H9 (cell line): Measurements from ENCODE around the gene ABCC4. TPM values are rescaled to one million over a fixed set of nuclear protein-coding genes. Genes with fewer than 3 reads are reported as not detected.

ENCODE experiments used
- DNase-seq: peaks from one replicate; pipeline ENCODE4 v3.0.0-alpha.2; 2017
- H2AFZ ChIP-seq: one replicate; pipeline ENCODE4 v1.6.1; 2013; ENCODE audit warnings: mild to moderate bottlenecking, low read length, control low read depth, moderate library complexity
- H2AK5ac ChIP-seq: 2 replicates; pipeline ENCODE4 v1.6.1; 2013; ENCODE audit warnings: low read length, control low read depth, mixed read lengths; ENCODE audit not compliant: insufficient read length
- H2BK120ac ChIP-seq: one replicate; pipeline ENCODE4 v1.6.1; 2013; ENCODE audit warnings: low read depth, mild to moderate bottlenecking, low read length, control low read depth, inconsistent platforms; ENCODE audit not compliant: poor library complexity, severe bottlenecking
- H2BK12ac ChIP-seq: 2 replicates; pipeline ENCODE4 v1.6.1; 2013; ENCODE audit warnings: low read length, control low read depth, mixed read lengths, low read depth; ENCODE audit not compliant: insufficient read length
- H2BK15ac ChIP-seq: 2 replicates; pipeline ENCODE4 v1.6.1; 2013; ENCODE audit warnings: low read depth, low read length, control low read depth
- H2BK20ac ChIP-seq: one replicate; pipeline ENCODE4 v1.6.1; 2013; ENCODE audit warnings: low read depth, mild to moderate bottlenecking, low read length, control low read depth, inconsistent platforms; ENCODE audit not compliant: poor library complexity, severe bottlenecking
- H2BK5ac ChIP-seq: 2 replicates; pipeline ENCODE4 v1.6.1; 2013; ENCODE audit warnings: low read length, control low read depth, mixed read lengths; ENCODE audit not compliant: insufficient read length
- H3K14ac ChIP-seq: 2 replicates; pipeline ENCODE4 v1.6.1; 2013; ENCODE audit warnings: low read length, control low read depth; ENCODE audit not compliant: insufficient read depth
- H3K18ac ChIP-seq: 2 replicates; pipeline ENCODE4 v1.6.1; 2013; ENCODE audit warnings: low read depth, mild to moderate bottlenecking, mixed read lengths, low read length, control low read depth; ENCODE audit not compliant: insufficient read length
- H3K23ac ChIP-seq: 2 replicates; pipeline ENCODE4 v1.6.1; 2013; ENCODE audit warnings: low read length, control low read depth, mixed read lengths, low read depth; ENCODE audit not compliant: insufficient read length
- H3K23me2 ChIP-seq: 2 replicates; pipeline ENCODE4 v1.6.1; 2013; ENCODE audit warnings: low read depth, mild to moderate bottlenecking, mixed read lengths, low read length, control low read depth; ENCODE audit not compliant: insufficient read length, poor library complexity, severe bottlenecking
- H3K27ac ChIP-seq: 2 replicates; pipeline ENCODE4 v1.5.1; 2013; ENCODE audit warnings: low read length, control low read depth, mixed read lengths, low read depth; ENCODE audit not compliant: insufficient read length
- H3K27me3 ChIP-seq: 2 replicates; pipeline ENCODE4 v1.6.1; 2013; ENCODE audit warnings: low read length, control low read depth, inconsistent platforms; ENCODE audit not compliant: insufficient read depth
- H3K4ac ChIP-seq: 2 replicates; pipeline ENCODE4 v1.6.1; 2013; ENCODE audit warnings: low read depth, mild to moderate bottlenecking, control low read depth, inconsistent platforms, low read length, moderate library complexity
- H3K4me1 ChIP-seq: 2 replicates; pipeline ENCODE4 v1.6.1; 2013; ENCODE audit warnings: low read length, control low read depth, inconsistent platforms; ENCODE audit not compliant: insufficient read depth
- H3K4me2 ChIP-seq: 2 replicates; pipeline ENCODE4 v1.6.1; 2013; ENCODE audit warnings: low read length, control low read depth, mixed read lengths; ENCODE audit not compliant: insufficient read length, insufficient read depth
- H3K56ac ChIP-seq: 2 replicates; pipeline ENCODE4 v1.6.1; 2013; ENCODE audit warnings: low read depth, mild to moderate bottlenecking, mixed read lengths, low read length, control low read depth; ENCODE audit not compliant: insufficient read length
- H3K79me1 ChIP-seq: 2 replicates; pipeline ENCODE4 v1.6.1; 2013; ENCODE audit warnings: low read depth, mild to moderate bottlenecking, moderate library complexity, low read length, control low read depth, inconsistent platforms; ENCODE audit not compliant: insufficient read depth, poor library complexity, severe bottlenecking
- H3K79me2 ChIP-seq: 2 replicates; pipeline ENCODE4 v1.6.1; 2013; ENCODE audit warnings: low read length, control low read depth, inconsistent platforms; ENCODE audit not compliant: insufficient read depth
- H3K9ac ChIP-seq: 2 replicates; pipeline ENCODE4 v1.6.1; 2013; ENCODE audit warnings: low read length, control low read depth, mixed read lengths; ENCODE audit not compliant: insufficient read length; ENCODE audit errors: extremely low read depth
- H3K9me3 ChIP-seq: one replicate; pipeline ENCODE4 v1.6.1; 2013; ENCODE audit warnings: low read depth, low read length, inconsistent platforms; ENCODE audit not compliant: control insufficient read depth
- H3T11ph ChIP-seq: one replicate; pipeline ENCODE4 v1.6.1; 2013; ENCODE audit warnings: mild to moderate bottlenecking, low read length, control low read depth, inconsistent platforms
- H4K20me1 ChIP-seq: one replicate; pipeline ENCODE4 v1.6.1; 2013; ENCODE audit not compliant: control insufficient read depth, insufficient read length, insufficient read depth
- H4K5ac ChIP-seq: 2 replicates; pipeline ENCODE4 v1.6.1; 2013; ENCODE audit warnings: low read depth, mild to moderate bottlenecking, mixed read lengths, low read length, control low read depth; ENCODE audit not compliant: insufficient read length
- H4K8ac ChIP-seq: replicated peaks from 2 replicates; pipeline ENCODE4 v1.6.1; 2013; ENCODE audit warnings: low read length, control low read depth, mixed read lengths, low read depth; ENCODE audit not compliant: insufficient read length
- H4K91ac ChIP-seq: 2 replicates; pipeline ENCODE4 v1.6.1; 2013; ENCODE audit warnings: low read depth, mild to moderate bottlenecking, moderate library complexity, mixed read lengths, low read length, control low read depth; ENCODE audit not compliant: insufficient read length
- H3K27ac Mint-ChIP-seq, 3 experiments: 2 replicates in 2 of 3; 3 replicates in 1 of 3; pipeline ENCODE4 v1.8.0; 2020 to 2021; ENCODE audit warnings: mixed read lengths in 3 of 3, mild to moderate bottlenecking in 1 of 3, moderate library complexity in 1 of 3
- H3K27me3 Mint-ChIP-seq: 2 replicates; pipeline ENCODE4 v1.8.0; 2021; ENCODE audit warnings: low read depth, mild to moderate bottlenecking, moderate library complexity, mixed read lengths
- H3K36me3 Mint-ChIP-seq, 3 experiments: 2 replicates in 2 of 3; 3 replicates in 1 of 3; pipeline ENCODE4 v1.8.0; 2020 to 2021; ENCODE audit warnings: low read depth in 3 of 3, mixed read lengths in 3 of 3; ENCODE audit not compliant: insufficient read depth in 1 of 3
- H3K4me1 Mint-ChIP-seq, 2 experiments: 2 replicates each; pipeline ENCODE4 v1.8.0; 2020; ENCODE audit warnings: mixed read lengths in 2 of 2
- H3K4me3 Mint-ChIP-seq, 2 experiments: 2 replicates in 1 of 2; 3 replicates in 1 of 2; pipeline ENCODE4 v1.8.0; 2020 to 2021; ENCODE audit warnings: mild to moderate bottlenecking in 2 of 2, mixed read lengths in 2 of 2, moderate library complexity in 1 of 2
- H3K9me3 Mint-ChIP-seq, 2 experiments: 2 replicates in 1 of 2; 3 replicates in 1 of 2; pipeline ENCODE4 v1.8.0; 2020; ENCODE audit warnings: mild to moderate bottlenecking in 2 of 2, mixed read lengths in 2 of 2, moderate library complexity in 1 of 2
- CTCF ChIP-seq: fragments of 200-600 bp; sonication (generic); conservative IDR thresholded peaks from 3 replicates; pipeline ENCODE4 v1.8.0; 2021; ENCODE audit warnings: antibody characterized with exemption, mild to moderate bottlenecking
- WGBS: extraction: QIAGEN DNeasy Blood & Tissue Kit; methylation state at CpG from one replicate; pipeline ENCODE4 v1.1.7; 2013; ENCODE audit warnings: missing lambda C conversion rate, low lambda C conversion rate, mixed read lengths; ENCODE audit not compliant: insufficient read length; ENCODE audit errors: extremely low coverage; 5-methylcytosine and 5-hydroxymethylcytosine counted together
- total RNA-seq: library from RNA; stranded (reverse); gene quantifications from 2 replicates; pipeline ENCODE4 v1.2.1, GENCODE V29; 2021

ABCC4 gene
- total RNA-seq, 1 experiment from 2014 or later: 5.9 TPM

DNA sequence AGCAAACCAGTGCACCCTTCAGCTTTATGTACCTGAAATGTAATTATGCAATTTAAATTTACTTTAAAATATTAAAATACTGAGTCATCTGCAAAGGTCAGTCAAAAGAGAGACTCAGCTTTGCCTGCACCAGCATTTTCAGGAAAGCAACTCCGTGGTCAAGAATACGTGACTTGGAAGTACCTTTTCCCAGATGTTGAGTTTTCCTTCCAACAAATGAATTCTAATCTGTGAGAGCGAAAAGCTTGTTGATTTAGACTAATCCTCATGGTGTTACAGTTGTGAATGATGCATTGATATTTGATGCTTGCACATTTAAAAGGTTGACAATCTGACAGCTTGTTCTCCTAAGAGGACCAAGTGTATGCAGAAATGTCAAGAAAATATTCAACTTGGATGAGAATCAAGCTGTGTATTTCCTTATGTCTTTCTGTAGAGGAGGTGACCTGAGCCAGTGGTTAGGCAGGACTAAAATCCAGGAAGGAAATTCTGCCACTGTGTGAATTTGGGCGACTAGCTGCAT, 270.4 kb downstream of the ABCC4 start:
- H3K9ac ChIP-seq: no peak overlapping the region
- no peaks in the 10 kb centered on the region for H3K27me3 Mint-ChIP-seq

More for the DNA sequence above, 270.4 kb downstream of the ABCC4 start:
- TF ChIP-seq CTCF: no peak
- no peaks in the 10 kb centered on the region for H3K9me3 ChIP-seq
- H2AFZ ChIP-seq: no peak overlapping the region
- no peak overlapping the region for H2BK5ac ChIP-seq
- H3K23ac ChIP-seq: no peak overlapping the region
- peak overlapping the region in 1 of 3 experiments; percentile 85; a peak in 2 of 7 replicates for H3K27ac Mint-ChIP-seq
- no peak overlapping the region for H3T11ph ChIP-seq
- H2BK15ac ChIP-seq: no peak overlapping the region
- no peak overlapping the region for H4K91ac ChIP-seq
- no peak overlapping the region for H2AK5ac ChIP-seq
- DNase-seq: no peak
- H3K14ac ChIP-seq: no peak overlapping the region
- H3K4me3 Mint-ChIP-seq: no peak overlapping the region
- no peaks in the 10 kb centered on the region for H3K23me2 ChIP-seq
- H2BK20ac ChIP-seq: no peak overlapping the region
- H3K4me1 ChIP-seq: no peaks in the 10 kb centered on the region
- H3K18ac ChIP-seq: no peak overlapping the region
- H3K9me3 Mint-ChIP-seq: no peaks in the 10 kb centered on the region
- no peaks in the 10 kb centered on the region for H4K20me1 ChIP-seq
- H3K4ac ChIP-seq: no peak overlapping the region
- H3K27ac ChIP-seq: no peak overlapping the region
- H4K8ac ChIP-seq: no peak overlapping the region
- H4K5ac ChIP-seq: no peak overlapping the region
- peaks cover 3 to 4% of the 10 kb centered on the region in 2 experiments; a peak in 2 of 4 replicates for H3K4me1 Mint-ChIP-seq
- H3K4me2 ChIP-seq: no peak overlapping the region
- H3K79me1 ChIP-seq: no peaks in the 10 kb centered on the region
- no peaks in the 10 kb centered on the region for H3K79me2 ChIP-seq
- no peak overlapping the region for H2BK12ac ChIP-seq
- no peaks in the 10 kb centered on the region for H3K27me3 ChIP-seq
- no peak overlapping the region for H3K56ac ChIP-seq
- no CpG with 5 or more reads among the region's 4 CpGs for WGBS
- no peak overlapping the region for H2BK120ac ChIP-seq
- H3K36me3 Mint-ChIP-seq: no peaks in the 10 kb centered on the region; a peak in 1 of 7 replicates
